Astrocyte of the cerebellum (primary cell): ENCODE measurements around the gene UBE3D.

Experiments
- DNase-seq: peaks from one replicate; pipeline ENCODE4 v3.0.0-alpha.2; 2011; ENCODE audit warnings: low read depth
- H3K4me3 ChIP-seq: 2 replicates; pipeline ENCODE4 v1.5.1; 2011; ENCODE audit warnings: mild to moderate bottlenecking, low read depth, low read length, moderate library complexity
- in situ Hi-C: cut with HindIII; loops from 2 replicates; pipeline ENCODE4 v1.10.0; 2017; ENCODE audit warnings: low sequenced_read_pairs
- TF ChIP-seq, protein P1 (sequence below): IDR thresholded peaks from 2 replicates; pipeline ENCODE4 v1.5.1; 2012; ENCODE audit warnings: low read length, low read depth, moderate library complexity, mild to moderate bottlenecking; ENCODE audit errors: missing control alignments

UBE3D gene

GRCh38 chr6:82843291-82843885 lies 222.3 kb downstream of the UBE3D start:
- in situ Hi-C loops = no loop called here
- H3K4me3 ChIP-seq = no peak overlapping the region
- no peak for DNase-seq
- TF ChIP-seq, protein P1, sequence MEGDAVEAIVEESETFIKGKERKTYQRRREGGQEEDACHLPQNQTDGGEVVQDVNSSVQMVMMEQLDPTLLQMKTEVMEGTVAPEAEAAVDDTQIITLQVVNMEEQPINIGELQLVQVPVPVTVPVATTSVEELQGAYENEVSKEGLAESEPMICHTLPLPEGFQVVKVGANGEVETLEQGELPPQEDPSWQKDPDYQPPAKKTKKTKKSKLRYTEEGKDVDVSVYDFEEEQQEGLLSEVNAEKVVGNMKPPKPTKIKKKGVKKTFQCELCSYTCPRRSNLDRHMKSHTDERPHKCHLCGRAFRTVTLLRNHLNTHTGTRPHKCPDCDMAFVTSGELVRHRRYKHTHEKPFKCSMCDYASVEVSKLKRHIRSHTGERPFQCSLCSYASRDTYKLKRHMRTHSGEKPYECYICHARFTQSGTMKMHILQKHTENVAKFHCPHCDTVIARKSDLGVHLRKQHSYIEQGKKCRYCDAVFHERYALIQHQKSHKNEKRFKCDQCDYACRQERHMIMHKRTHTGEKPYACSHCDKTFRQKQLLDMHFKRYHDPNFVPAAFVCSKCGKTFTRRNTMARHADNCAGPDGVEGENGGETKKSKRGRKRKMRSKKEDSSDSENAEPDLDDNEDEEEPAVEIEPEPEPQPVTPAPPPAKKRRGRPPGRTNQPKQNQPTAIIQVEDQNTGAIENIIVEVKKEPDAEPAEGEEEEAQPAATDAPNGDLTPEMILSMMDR = no peak

GRCh38 chr6:82842721-82843120 lies 222.9 kb downstream of the UBE3D start:
- peak; percentile 78 for DNase-seq
- H3K4me3 ChIP-seq = no peak overlapping the region
- in situ Hi-C loops = no loop called here
- TF ChIP-seq, protein P1 = no peak
